NK-92 (cell line): ENCODE data around the gene KLHL33.

Experiments
- DNase-seq: peaks from one replicate; lab custom pipeline; 2025; ENCODE audit not compliant: unreplicated experiment; lab: John Stamatoyannopoulos, UW

Gene KLHL33, protein sequence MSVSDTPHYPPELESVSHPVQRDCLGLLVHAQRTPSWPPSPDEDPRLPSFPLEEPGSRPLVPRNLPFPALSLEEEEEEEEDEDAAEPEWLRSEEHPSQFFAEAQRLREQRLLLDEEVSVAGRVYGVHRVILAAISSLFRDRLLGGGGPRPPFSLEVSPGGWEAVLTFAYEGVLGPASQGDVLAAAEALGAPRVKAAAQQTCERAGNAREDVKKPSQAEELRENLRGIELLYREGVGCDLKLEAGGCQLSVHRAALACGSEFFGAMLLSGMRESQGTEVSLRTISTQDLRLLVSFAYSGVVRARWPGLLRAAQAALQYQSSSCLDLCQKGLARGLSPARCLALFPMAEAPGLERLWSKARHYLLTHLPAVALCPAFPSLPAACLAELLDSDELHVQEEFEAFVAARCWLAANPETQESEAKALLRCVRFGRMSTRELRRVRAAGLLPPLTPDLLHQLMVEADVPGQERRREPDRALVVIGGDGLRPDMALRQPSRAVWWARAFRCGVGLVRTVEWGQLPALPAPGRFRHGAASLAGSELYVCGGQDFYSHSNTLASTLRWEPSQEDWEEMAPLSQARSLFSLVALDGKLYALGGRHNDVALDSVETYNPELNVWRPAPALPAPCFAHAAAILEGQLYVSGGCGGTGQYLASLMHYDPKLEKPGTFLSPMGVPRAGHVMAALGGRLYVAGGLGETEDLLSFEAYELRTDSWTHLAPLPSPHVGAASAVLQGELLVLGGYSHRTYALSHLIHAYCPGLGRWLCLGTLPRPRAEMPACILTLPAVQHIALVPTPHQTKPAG

DNA sequence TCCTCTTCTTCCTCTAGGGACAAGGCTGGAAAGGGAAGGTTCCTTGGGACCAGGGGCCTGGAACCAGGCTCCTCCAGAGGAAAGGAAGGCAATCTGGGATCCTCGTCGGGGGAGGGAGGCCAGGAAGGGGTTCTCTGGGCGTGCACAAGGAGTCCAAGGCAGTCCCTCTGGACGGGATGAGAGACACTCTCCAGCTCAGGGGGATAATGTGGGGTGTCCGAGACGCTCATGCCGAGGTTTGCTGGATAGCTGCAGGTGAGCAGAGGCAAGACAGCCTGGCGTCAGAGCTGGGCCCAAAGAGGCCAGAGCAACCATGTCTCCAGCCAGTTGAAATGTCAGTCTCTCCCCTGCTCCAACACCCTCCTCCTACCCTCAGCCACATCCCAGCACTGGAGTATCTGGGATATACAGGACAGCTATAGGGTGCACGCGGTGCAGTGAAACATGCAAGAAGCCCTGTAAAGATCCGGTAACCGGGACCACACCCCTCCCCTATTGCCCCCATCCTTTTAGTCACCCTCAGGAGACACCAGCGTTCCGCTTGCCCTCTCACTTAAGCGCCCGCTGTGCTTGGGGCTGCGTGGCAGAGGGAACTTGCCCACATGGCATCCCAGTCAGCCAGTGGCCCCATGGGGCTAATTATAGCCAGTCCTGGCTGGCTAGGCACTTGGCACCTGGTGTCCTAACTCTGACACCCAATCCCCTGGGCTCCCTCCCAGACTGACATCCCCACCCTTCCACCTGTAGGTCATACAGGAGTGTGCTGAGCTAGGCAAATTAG is at the start of gene KLHL33:
TSS of gene KLHL33 (minus strand) at position 585 of the 781 bp plus-strand sequence. CDS start at position 230, 355 bp downstream.
- no peak for DNase-seq

DNA sequence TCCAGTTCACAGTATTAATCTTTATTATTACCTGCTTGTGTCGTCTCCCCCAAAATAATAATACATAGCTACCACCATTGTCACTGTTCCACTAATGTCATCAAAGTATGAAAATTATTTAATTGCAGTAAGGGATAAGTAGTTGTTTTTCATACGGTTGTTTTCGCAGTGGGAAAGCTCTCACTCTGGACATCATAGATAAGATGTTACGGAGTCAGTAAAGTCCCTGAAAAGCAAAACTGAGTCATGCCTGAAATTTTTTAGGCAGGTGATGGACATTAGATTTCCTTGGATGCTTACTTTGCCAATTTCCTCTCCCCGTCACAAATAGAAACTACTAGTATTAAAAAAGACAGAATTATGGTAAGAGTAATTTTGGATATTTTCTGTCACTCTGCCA is 46.4 kb upstream of the KLHL33 start:
- DNase-seq = no peak

DNA sequence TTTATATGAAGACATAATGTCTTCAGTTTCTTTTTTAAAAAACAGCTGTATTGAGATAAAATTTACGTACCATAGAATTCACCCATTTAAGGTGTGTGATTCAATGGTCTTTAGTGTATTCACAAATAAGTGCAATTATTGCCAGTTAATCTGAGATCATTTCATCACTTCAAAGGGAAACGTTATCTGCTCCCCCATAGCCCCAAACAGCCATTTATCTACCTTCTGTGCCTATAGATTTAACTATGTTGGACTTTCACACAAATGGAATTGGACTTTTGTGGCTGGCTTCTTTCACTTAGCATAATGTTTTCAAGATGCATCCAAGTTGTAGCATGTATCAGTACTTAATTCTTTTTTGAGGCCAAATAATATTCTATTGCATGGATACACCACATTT is 42.9 kb upstream of the KLHL33 start:
- DNase-seq = no peak

DNA sequence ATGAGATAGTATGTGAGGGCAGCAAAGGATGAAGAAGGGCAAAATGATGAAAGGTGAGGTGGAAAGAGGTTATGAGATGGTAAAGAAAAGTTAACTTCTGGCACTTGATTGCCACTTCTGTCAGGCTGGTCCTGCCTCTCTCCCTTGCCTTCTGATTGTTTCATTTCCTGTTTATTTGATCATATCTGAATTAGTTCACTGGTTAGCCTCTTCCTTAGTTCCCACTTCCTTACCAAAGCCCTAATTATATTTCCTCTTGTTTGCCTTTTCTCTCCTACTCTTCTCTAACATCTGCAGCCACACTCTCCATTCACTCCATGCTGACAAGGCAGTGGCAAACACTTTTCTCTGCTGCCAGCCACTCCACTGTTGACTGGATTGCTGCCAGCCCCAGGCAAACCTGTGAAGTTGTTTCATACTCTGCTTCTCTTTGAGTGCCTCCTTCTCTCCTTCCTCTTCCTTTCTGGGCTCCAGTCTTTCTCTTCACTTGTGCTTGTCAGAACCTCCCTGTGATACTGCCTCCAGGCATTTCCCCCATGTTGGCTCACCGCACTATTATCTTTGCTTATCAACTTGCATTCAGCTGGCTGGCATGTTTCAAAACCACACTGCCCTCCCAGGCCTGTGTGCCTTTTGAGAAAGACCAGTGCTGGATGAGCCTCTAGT is 41.4 kb upstream of the KLHL33 start:
- DNase-seq = no peak

DNA sequence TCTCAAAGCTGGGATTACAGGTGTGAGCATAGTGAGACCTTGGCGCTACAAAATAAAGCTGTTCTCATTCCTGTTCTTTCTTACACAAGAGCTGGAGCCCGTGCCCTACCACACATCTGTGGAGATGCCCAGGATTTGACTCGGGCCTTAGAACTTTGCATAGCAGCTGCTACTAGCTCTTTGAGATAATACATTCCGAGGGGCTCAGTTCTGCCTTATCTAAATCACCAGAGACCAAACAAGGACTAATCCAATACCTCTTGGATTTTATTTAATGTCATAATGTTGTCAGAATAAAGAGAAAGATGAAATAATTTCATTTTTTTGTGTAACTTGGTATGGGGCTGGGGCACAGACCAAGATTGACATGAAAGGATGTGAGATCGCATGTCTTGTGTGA is 40.8 kb upstream of the KLHL33 start:
- DNase-seq = no peak

DNA sequence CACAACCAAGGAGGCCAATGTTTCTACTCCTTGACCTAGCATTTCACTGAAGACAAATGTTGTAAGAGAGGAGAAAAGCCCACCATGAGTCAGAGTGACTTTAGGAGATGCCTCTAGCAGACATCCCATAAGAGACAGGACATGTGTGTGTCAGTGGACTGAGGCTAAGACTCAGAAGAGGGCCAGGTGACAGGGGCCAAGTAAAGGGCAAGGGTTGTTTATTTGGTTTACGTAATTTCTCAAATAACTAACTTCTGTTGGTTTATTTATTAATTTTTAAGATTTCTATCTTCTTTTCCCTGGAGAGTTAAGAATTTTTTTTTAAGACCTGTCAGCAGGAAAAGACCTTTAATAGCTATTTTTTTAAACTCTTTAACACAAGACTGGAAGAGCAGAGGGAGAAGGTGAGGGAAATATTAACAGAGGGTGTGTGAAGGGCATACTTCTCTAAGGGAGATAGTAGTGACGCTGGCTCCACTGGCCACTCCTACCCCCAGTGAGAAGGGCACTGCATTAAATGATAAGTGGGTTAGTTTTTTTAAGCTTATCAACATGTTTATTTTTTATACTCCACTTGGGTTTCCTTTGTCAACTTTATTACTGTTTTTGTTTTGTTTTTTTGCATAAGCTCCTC is 36.7 kb upstream of the KLHL33 start:
- DNase-seq = no peak

DNA sequence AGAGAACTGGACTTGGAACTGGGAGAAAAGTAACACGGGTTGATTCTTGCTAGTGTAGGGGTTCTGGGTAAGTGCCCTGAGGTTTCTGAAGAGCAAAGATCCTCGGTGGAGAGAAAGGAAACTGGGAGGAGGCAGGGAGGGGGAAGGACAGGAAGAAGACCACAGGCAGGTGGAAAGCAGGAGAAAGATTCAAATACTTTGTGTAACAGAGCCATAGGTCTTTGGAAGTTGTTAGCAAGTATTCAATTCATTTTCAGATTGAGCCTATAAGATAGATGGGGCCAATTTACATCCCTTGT is 34.6 kb upstream of the KLHL33 start:
- no peak for DNase-seq

DNA sequence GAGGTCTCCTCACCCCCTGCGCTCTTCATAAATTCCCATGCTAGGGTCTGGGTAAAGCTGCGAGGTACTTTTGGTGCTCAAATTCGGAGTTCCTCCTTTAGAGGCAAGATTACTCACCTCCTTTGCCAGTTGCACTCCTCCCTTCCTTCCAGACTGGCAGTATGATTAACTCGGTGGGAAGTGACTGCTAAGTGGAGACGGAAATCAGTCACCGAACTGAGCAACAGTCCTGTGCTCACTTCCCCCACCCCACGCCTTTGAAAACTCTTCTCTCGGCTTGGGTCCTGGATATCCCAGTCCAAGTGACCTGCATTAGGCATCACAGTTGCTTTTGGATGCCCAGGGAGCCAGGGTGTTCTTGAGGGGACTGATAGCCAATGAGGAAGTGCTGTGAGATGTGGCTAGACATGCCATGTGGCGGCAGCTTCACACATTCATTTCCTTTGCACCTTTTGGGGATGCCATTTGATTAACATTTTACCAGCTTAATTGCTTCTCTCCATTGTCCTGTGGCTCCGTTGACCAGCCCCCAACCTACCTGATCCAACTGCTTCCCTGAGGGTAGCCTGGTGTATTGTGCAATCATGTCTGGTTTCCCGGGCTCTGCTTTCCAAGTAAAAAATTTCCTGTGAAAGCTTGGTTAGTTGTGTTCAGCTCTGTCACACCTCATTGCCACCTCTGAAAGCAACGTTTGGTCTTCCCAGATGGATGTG is 34.1 kb upstream of the KLHL33 start:
- DNase-seq = no peak

DNA sequence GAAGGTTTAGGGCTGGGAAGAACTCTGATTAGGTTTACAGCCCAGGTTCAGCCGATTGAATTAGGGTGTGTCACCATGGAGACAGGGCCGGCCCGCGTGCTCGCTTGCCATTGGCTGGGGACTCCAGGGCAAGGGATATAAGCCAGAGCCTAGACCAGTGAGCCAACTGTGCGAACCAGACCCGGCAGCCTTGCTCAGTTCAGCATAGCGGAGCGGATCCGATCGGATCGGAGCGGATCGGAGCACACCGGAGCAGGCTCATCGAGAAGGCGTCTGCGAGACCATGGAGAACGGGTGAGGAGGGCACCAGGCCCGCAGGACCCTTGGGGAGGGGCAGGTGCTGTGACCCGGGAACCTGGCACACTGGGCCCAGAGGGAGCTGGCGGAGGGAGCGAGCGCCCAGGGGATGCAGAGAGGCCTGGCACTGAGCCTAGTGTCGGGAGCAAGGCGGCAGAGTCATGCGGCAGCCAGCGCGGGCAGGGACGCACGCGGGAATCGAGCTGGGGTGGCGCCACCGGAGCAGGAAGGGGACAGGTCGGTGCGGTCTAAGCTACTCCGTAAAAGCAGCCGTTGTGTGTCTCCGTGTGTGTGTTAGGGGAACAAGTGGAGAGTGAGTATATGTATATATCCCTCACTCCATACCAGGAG is 33.4 kb upstream of the KLHL33 start, which contains the start of gene PNP:
TSS of gene PNP (plus strand) at position 165 of the 648 bp plus-strand sequence. CDS start at position 284, 119 bp downstream.
- DNase-seq = peak; percentile 17

DNA sequence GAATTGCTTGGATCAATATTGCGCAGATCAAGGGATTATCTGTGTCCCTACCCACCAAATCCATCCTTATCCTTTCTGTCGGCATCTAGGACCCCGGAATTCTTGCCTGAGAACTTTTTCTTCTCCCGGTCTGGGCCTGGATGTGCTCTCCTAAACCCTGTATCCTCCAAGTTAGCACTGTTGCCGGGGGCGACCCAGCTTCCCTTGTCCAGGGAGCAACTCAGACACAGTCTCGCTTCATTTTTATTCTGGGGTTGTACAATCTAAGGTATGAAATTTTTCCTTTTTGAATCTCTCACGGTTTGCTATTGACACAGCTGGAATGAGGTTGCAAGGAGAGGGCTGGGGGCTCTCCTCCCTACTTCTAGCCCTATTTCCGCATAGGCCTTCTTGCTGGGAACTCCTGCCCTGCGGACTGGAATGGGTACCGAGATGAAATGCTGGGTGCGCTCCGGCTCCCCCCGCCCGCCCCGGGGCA is 32.8 kb upstream of the KLHL33 start:
- no peak for DNase-seq

DNA sequence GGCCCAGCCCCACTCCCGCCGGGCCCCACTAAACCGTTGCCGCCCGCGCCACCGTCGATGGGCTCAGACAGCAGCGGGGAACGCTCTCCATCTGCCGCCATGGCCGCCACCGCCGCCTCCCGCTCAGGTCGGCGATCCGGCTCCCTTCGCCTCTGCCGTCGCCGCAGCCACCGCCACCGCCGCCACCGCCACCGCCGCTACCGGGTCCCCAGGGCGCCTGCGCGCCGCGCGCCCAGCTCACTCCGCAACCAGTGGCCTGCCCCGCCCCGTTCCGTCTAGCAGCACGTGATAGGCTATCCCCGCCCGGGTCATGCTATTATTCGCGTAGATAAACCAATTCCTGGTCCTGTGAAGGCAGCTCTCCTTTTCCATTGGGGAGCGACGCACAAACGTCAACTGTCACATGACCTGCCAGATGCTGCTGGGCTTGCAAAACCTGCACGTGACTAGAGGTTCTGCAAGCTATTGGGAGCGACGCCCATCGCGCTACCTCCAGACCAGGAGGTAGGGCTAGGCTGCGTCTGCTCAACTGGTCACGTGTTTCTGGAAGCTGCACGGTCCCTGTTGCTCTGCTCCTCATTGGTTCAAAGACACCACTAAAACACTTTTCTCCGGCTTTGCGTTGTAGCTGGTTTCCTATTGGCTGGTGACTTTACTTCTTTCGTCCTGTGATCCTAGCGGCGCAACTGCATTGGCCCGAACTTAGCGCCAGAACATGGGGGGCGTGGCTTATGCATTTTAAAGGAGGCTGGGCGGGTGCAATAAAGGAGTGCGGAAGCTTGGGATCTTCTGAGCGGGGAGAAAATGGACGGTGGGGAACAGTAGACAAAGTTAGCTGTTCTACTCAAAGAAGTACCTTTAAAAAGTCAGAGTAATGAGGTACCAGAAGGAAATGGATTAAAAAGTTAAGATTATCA is 25.5 kb upstream of the KLHL33 start, which contains the start of gene PIP4P1:
TSS of gene PIP4P1 (minus strand) at position 210 of the 917 bp plus-strand sequence. CDS start at position 101, 109 bp downstream.
- DNase-seq = peak; percentile 93

DNA sequence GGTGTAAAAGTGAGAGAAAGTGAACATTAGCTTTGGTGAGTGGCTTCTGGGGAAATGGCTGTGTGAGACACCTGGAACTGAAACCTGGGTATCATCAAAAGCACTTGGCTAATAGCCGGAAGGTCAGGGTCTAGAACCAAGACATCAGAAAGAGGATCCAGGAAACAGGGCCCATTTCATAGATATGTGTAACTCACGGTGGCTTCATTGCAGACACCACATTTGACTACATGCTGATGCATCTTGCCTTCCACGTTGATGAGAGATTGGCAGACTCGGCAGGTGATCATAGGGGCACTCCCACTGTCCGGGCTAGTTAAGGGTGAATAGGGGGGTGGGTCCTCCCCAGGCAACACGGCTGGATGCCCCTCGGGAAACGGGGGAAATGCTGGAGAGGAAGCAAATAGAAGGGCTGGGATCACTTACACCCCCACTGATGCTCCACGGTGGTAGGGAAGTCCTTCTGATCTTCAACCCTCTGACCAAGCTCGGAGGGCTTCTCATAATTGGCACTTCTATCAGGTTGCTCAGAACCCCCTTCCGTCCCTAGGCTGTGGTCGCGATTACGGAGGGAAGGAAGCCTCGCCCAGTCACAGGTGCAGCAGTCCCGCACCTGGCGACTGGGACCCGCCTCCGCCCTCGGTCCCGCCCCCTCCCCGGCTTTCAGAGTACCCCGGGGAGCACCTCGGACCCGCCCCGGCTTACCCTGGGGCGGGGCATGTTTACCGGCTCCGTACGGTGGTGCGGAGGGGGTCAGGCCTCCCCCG is 24.7 kb upstream of the KLHL33 start:
- no peak for DNase-seq

DNA sequence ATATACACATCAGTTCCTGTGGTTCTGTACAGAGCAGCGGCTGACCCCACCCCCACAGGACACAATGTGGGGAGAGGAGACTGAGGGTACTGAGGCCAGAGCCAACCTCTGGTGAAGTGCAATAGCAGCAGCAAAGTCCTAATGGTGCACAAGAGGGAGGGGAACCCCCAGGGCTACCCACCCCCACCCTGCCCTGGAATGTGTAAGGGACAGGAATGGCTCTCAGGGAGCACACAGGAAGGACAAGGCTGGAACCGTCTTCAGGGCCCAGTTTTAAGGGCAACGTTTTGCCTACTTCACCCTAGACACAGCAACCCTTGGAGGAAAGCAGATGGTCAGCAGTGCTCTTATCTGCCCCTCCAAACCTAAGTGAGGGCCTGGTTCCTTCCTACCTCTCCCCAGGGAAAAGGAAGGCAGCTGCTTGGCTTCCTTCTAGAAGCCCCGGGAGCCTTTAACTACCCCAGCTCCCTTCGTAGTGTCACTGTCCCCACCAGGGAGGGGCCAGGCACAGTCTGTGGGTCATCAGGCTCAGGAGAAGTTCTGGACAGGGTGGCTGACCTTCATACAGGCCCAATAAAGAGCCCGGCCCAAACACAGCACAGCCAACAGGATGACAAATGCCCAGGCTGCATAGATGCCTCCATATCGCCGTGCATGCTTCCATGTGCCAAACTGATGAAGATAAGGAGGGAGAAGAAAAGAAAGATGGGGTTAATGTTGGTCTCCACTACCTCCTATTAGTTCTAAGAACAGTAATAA is 22.2 kb upstream of the KLHL33 start:
- DNase-seq = no peak

DNA sequence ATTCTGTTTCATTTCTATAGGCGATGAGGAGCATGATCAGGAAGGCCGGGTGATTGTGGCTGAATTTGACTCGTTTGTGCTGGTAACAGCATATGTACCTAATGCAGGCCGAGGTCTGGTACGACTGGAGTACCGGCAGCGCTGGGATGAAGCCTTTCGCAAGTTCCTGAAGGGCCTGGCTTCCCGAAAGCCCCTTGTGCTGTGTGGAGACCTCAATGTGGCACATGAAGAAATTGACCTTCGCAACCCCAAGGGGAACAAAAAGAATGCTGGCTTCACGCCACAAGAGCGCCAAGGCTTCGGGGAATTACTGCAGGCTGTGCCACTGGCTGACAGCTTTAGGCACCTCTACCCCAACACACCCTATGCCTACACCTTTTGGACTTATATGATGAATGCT is 21.0 kb upstream of the KLHL33 start:
- DNase-seq = no peak

DNA sequence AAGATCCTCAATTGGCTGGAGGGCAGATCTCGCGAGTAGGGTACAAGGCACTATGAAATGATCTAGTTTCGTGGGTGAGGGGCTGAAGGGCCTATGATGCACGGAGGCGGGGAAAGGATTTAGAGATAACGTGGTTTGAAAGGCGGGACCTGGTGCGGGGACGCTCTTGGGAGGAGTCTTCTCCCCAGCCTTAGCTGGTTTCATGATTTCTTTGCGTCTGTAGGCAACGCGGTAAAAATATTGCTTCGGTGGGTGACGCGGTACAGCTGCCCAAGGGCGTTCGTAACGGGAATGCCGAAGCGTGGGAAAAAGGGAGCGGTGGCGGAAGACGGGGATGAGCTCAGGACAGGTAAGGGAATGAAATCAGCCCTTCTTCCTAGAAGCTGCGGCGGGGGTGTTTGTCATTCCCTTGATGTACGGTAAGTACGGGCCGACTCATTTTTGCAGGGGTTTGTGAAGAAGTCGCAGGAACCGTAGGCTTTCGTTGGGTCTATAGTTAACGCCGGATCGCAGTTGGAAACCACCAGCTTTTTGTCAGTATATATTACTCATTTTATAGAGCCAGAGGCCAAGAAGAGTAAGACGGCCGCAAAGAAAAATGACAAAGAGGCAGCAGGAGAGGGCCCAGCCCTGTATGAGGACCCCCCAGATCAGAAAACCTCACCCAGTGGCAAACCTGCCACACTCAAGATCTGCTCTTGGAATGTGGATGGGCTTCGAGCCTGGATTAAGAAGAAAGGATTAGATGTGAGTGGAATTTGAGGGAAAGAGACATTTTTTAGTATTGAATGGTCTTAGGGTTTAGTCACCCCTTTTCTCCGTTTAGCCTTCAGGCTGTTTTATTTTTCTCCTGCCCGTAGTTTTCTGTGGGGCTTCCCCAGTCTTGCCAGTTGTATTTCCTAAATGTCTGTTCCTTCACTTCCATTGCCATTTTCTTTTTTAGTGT is 19.7 kb upstream of the KLHL33 start:
- DNase-seq = peak; percentile 31
